Hematopoietic multipotent progenitor cell (in vitro differentiated cells): ENCODE data around the gene MYPOP. TPM values are rescaled to one million over a fixed set of nuclear protein-coding genes. Genes with fewer than 3 reads are reported as not detected.
A peak's percentile ranks its signal among the peaks of the same experiment; 100 is the strongest.

Experiments used
- DNase-seq, 3 donors: peaks; one replicate each; pipeline ENCODE4 v3.0.0-alpha.2; 2011 to 2015; ENCODE audit warnings: low read depth in 2 of 3, low spot score in 2 of 3
- total RNA-seq: library from RNA; depleted of rRNA; stranded (reverse); fragments of >200 nt; gene quantifications from one replicate; pipeline ENCODE4 v1.2.3, GENCODE V29; 2012

The MYPOP gene
- total RNA-seq, 1 donor, result 3.2 TPM

DNA sequence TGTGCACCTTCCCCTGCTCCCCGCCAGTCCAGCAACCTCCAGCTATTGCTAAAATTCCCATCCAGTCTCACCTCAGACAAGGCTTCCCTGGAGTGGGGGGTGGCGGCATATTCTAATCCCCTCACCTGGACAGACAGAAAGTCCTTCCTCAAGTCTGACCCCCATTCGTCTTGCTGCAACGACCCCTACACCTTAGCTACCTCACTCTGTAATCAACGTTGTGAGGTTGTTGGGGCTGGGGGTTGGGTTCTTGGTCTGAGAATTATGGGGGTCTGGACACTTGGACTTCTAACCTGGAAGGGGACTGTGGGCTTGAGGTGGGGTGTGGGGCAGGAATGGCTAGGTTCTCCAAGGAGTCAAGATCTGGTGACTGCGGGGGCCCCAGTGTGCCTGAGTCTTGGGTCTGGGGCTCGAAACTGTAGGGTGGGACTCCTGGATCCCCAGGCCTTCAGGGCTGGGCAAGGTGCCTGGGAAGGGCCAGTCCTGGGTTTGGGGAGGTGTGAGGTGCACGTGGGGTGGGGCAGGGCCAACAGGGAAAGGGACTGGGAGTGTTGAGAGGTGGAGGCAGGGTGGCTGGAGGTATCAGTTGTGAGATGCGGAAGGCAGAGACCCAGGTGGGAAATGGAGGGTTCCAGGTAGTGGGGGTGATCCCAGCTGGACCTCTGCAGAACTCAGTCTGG lies 37.0 kb downstream of the MYPOP start:
- DNase-seq, result no peak

DNA sequence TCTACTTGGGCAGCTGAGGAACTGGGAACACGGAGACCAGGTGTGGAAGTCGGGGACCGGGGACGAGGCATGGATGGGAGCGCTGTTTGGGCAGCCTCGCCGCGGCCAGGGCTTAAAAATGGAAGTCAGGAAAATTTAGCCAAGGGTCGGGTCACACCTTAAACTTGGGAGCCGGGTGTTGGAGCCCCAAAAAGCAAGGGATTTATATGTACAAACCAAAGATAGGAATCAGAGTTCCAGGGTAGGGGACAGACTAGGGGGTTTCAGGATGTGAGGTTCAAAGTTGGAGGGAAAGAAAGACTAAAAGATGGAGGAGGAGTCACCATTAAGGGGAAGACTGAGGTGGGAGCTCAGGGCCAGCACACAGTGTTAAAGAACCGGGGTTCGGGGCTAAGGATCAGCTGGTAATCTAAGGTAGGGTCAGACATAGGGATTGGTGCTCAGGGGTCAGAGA lies 37.8 kb downstream of the MYPOP start:
- DNase-seq, result no peak

DNA sequence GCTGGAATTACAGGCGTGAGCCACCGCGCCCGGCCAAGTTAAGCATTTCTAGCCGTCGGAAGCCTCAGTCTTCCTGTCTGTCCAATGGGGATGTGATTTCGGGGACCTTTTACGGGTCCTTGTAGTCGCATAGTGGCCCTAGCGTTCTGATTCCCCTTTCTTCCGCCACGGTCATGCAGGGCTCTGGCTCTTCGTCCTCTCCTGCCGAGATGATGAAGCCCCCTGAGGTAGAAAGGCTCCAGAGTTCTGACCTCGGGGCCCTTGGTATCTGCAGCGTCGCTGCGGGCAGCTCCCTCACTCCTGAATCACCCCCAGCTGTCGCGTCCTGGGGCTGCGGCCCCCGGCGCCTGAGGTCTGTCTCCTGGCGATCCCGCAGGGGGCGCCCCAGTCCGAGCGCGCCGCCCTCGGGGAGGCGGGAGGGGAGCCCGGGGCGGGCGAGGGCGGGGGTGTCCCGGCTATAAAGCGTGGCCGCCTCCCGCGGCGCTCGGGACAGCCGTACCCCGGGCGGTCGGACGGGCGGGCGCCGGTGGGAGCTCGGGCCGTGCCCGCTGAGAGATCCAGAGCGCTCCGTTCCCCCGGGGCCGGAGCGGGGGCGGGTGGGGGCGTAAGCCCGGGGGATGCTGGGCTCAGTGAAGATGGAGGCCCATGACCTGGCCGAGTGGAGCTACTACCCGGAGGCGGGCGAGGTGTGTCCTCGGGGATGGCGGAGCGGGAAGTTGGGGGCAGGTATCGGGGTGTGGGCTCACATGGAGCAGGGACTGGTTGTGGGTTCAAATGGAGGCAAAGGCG lies 38.4 kb downstream of the MYPOP start, which contains the start of gene FOXA3:
FOXA3 (plus strand) TSS at position 487 of the 789 bp plus-strand sequence; CDS start at position 618, 131 bp downstream.
- peak in 2 of 3 donors; percentile 70 to 75 for DNase-seq

DNA sequence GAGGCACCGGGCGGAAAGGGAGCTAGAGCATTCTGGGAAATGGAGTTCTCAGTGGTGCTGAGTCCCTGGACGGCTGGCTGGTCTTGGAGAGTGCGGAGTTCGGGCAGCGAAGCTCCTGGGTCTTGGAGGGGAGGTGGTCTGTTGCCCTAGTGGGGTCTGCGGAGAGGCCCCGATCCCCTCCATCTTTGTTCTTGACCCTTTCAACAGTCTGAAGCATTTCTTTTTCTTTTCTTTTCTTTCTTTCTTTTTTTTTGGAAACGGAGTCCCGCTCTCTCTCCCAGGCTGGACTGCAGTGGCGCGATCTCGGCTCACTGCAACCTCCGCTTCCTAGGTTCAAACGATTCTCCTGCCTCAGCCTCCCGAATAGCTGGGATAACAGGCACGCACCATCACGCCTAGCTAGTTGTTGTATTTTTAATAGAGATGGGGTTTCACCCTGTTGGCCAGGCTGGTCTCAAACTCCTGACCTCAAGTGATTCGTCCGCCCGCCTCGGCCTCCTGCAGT lies 39.0 kb downstream of the MYPOP start:
- no peak for DNase-seq

DNA sequence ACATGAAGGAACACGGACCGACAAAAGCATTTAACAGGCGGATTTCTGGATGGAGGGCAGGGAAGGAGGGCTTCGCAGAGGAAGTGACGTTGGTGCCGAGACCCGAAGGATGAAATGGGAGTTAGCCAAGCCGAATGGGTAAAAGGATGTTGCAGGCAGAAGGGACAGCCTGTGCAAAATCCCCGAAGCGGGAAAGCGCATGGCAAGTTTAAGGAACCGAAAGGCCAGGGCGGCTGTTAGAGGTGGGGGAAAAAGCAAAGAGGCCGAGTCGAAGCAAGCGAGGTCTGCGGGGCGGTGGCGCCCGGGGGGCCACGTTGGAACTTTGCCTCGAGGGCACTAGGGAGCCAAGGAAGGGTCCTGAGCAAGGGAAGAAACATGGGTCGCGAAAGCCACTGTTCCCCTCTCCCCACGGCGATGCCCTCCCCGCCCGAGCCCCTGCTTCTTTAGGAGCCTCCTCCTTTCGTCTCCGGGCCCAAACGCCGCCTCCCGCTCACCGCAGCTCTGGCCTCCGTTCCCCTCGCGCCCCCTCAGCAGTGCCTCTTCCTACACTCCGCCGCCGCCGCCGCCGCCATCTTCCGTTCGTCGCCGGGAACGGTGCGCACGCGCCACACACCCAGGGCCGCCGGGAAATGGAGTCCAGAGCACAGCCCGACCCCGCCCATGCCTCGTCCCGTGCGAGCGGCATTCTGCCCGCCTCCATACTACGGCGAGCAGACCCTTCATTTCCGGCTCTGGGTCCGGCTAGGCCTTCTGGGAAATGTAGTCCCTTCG lies 39.7 kb downstream of the MYPOP start, which contains the start of gene SYMPK:
SYMPK (minus strand) TSS at position 584 of the 771 bp plus-strand sequence. CDS start 8,652 bp downstream, outside the sequence.
- DNase-seq, result peak; percentile 93 to 99 (median 98)

DNA sequence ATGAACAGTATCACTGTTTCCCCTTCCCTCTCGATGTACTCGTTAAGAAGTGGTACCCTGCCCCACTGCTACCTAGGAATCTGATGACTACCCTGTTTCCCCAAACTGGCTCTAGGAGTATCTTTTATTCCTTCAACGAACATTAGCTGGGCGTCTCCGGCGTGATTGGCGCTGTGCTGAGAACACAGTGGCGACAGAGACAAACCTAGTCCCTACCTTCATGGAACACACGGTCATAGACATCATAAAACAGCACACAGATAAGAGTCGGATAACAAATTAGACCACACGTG lies 40.2 kb downstream of the MYPOP start:
- no peak for DNase-seq

DNA sequence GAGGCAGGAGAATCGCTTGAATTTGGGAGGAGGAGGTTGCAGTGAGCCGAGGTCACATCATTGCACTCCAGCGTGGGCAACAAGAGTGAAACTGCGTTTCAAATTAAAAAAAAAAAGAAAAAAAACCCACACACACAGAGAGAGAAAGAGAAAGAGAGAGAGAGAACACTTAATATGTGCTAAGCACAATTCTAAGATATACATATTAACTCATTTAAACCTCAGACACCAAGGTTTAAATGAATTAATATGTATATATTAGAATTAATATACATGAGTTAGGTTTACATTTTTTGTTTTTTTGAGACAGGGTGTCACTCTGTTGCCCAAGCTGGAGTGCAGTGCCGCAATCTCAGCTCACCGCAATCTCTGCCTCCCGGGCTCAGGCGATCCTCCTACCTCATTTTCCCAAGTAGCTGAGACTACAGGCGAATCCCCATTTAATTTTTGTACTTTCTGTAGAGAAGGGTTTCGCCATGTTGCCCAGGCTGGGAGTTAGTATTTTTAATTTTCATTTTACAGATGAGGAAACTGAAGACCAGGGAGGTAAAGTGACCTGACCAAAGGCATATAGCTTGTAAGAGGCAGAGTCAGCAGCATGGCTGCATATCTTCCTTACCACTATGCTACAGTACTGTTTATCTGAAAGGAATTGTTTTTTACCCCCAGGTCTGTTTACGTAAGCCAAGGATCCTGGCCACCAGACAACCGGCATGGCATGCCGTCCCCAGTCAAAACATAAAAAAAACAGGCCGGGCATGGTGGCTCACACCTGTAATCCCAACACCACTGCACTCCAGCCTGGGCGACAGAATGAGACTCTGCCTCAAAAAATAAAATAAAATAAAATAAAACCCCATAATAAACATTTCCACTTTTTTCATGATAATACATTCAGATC lies 41.8 kb downstream of the MYPOP start:
- DNase-seq, result no peak

DNA sequence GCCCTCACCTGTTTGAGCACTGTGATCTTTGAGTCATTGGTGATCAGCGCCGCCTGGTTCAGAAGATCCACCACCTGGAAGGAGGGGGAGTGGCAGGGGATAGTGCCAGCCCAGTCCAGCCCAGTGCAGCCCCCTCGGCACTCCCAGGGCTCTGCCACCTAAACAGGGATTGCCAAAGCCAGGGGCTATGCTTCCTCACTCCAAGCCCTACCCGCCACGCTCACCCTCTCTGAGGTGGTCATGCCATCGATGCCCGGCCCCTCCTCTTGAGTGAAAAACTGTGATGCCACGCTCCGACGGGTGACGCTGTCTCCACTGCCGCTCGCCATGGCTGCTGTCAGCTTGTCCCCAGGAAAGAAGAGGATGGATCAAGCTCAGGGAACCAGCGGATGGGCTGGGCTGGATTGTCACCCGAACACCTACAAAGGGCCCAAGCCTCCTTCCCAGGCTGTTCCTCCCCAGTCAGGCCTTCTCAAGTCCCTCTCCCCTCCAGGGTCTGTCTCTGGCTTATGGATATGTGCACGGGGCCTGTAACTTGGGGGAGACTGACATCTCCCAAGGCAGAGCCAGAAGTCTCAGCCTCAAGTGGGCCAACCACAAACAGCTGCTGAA lies 48.1 kb downstream of the MYPOP start:
- no peak for DNase-seq

DNA sequence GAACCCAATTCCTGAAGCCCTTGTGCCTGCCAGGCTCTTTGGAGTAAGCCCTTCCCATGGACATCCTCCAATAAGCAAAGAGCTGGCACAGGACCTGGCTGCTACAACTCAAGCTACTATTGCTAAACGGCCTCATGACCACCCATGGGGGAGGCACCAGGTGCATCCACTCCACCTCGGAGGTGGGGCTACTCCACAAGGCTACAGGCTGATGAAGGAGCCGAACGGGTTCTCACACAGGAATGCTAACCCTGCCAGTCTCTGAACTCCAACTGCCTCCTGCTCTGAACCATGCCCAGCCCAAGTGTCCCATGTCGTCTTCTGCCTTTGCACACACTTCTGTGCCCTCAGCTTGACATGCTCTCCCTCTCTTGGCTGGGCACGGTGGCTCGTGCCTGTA lies 49.4 kb downstream of the MYPOP start:
- no peak for DNase-seq

DNA sequence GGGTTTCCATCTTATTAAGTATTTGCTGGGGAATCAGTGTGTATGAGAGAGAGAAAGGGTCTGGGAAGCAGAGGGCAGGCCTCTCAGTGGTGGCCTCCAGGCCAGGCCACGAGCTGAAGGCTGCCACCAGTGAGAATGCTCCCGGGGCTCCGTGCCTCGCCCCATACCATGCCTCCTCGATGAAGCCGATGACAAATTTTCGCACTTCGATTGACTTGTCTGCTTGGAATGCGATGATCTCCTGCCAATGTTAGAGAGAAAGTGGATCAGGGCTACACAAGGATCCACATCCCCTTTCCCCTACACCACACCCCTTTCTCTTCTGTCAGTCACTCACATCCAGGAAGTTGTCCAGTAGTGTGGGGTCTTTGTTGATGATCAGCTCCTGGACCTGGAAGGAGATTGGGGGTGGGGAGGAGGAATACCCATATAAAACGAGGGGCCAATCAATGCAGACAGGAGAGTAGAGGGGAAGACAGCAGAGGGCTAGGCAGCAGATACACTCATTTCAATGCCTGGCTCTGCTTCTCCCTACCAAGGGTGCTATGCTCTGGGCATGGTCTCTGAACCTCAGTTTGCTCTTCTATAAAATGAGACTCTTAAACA lies 50.2 kb downstream of the MYPOP start:
- no peak for DNase-seq

DNA sequence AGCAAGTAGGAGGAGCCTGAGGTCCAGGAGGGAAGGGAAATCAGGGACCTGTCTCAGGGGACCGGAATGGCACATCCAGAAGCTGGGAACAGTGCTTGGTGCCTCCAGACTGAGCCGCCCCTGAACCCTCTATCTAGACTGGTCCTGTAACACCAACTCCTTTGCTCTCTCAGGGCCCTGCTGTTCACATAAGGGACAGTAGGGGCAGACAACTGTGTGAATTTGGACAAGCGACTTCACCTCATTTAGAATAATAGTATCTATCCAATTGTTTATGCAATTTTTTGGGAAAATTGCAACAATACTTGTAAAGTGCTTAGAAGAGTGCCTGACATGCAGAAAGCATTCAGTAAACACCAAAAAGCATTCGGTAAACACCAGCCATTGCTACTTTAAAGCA lies 53.5 kb downstream of the MYPOP start:
- DNase-seq, result no peak

DNA sequence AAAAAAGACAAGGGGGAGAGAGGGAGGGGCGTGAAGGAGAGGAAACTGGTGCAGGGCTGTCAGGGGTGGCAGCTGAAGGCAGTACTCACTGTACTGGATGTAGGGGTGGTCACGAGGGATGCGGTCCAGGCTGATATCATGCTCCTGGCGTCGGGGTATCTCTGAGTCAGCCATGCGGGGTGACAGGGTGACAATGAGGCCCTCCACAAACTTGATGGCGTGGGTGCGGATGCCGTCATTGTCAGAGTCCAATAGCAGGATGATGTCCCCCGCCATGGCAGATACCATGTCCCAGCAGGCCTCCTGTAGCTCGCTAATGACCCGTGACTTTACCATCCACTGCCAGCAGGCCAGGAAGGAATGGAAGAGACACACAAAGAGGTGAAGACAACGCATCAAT lies 54.8 kb downstream of the MYPOP start:
- DNase-seq, result no peak

DNA sequence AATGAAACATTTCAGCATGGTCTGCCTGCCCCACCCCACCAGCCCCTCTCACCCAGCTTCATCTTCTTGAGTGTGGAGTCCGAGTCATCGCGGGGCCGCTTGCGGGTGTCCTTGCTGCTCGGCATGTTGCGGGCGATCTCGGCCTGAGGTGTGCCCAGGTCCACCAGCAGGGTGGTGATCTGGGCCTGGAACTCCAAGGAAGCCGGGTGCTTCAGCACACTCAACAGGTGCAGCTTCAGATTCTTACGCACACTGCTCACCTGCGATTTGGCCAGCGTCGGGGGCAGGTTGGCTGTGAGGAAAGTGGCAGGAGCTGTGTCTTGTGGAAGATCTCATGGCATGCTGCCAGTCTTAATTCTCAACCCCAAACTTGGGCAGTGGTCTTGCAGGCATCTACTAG lies 60.2 kb downstream of the MYPOP start:
- DNase-seq, result no peak

Other genes with a start within 250 kb of the MYPOP start
- under 0.01 TPM for gene GIPR, start 234.4 kb downstream of the MYPOP start, total RNA-seq
- gene SNRPD2, start 210.7 kb downstream of the MYPOP start, total RNA-seq, result 215 TPM
- 17.8 TPM for gene QPCTL, start 209.9 kb downstream of the MYPOP start, total RNA-seq
- gene FBXO46, start 171.7 kb downstream of the MYPOP start, total RNA-seq, result 19.1 TPM
- gene MEIOSIN, start 169.2 kb downstream of the MYPOP start, total RNA-seq, result not detected
- gene SIX5, start 133.4 kb downstream of the MYPOP start, total RNA-seq, result 1.6 TPM
- gene DMPK, start 120.1 kb downstream of the MYPOP start, total RNA-seq, result 1.1 TPM
- 8.3 TPM for gene DMWD, start 109.8 kb downstream of the MYPOP start, total RNA-seq
- gene RSPH6A, start 87.3 kb downstream of the MYPOP start, total RNA-seq, result 0.27 TPM
- 69.5 TPM for gene SYMPK, start 39.5 kb downstream of the MYPOP start, total RNA-seq
- gene FOXA3, start 38.3 kb downstream of the MYPOP start, total RNA-seq, result 1.6 TPM
- gene IRF2BP1, start 16.5 kb downstream of the MYPOP start, total RNA-seq, result 37.7 TPM
- gene NANOS2, start 12.2 kb upstream of the MYPOP start, total RNA-seq, result not detected
- not detected for gene NOVA2, start 71.3 kb upstream of the MYPOP start, total RNA-seq
- gene CCDC61, start 92.9 kb upstream of the MYPOP start, total RNA-seq, result 14.3 TPM
- gene PGLYRP1, start 120.4 kb upstream of the MYPOP start, total RNA-seq, result 1.3 TPM
- under 0.01 TPM for gene IGFL4, start 138.4 kb upstream of the MYPOP start, total RNA-seq
- gene IGFL3, start 222.1 kb upstream of the MYPOP start, total RNA-seq, result not detected
- not detected for gene IGFL2, start 245.6 kb upstream of the MYPOP start, total RNA-seq